Prostate gland (tissue), 2 donors: Measurements from ENCODE around the gene CDH13. TPM values are rescaled to one million over a fixed set of nuclear protein-coding genes. Genes with fewer than 3 reads are reported as not detected.

ENCODE experiments used
- DNase-seq: peaks from one replicate; pipeline ENCODE4 v3.0.0-alpha.2; 2019; ENCODE audit warnings: low spot score
- H3K27ac ChIP-seq, 2 donors: fragments of 200-600 bp; sonication (generic); 2 replicates each; pipeline ENCODE4 v1.5.1; 2017 to 2019
- H3K27me3 ChIP-seq: fragments of 200-600 bp; sonication (generic); replicated peaks from 2 replicates; pipeline ENCODE4 v1.5.1; 2019; ENCODE audit not compliant: insufficient read depth
- H3K36me3 ChIP-seq, 2 donors: fragments of 200-600 bp; sonication (generic); 1 replicate in 1 of 2; 2 replicates in 1 of 2; pipeline versions ENCODE4 v1.5.1 to v1.8.1; 2017 to 2019
- H3K4me1 ChIP-seq: fragments of 200-600 bp; sonication (generic); replicated peaks from 2 replicates; pipeline ENCODE4 v1.5.1; 2019
- H3K4me3 ChIP-seq, 2 donors: fragments of 200-600 bp; sonication (generic); 2 replicates each; pipeline ENCODE4 v1.5.1; 2017 to 2019
- H3K9me3 ChIP-seq: fragments of 200-600 bp; sonication (generic); 2 replicates; pipeline ENCODE4 v1.5.1; 2017
- POLR2A ChIP-seq: fragments of 450-650 bp; IDR thresholded peaks from one replicate; pipeline ENCODE4 v1.6.1; 2016; ENCODE audit warnings: antibody characterized with exemption, mild to moderate bottlenecking
- POLR2AphosphoS5 ChIP-seq: sonication (generic); formaldehyde crosslinking; IDR thresholded peaks from one replicate; pipeline ENCODE4 v1.6.1; 2017; ENCODE audit warnings: antibody characterized with exemption
- WGBS: methylation state at CpG from one replicate; pipeline ENCODE4 v1.1.5; 2018; 5-methylcytosine and 5-hydroxymethylcytosine counted together
- intact Hi-C: fragments of 100-400 bp; cut with DNase I; formaldehyde crosslinking; loops from one replicate; pipeline ENCODE4 v1.14.2; 2022
- total RNA-seq, 2 donors: library from RNA; depleted of rRNA; stranded (reverse); fragments of >200 nt; gene quantifications; one replicate each; pipeline ENCODE4 v1.1.0, GENCODE V29; 2016
- TF ChIP-seq, protein P1 (sequence below), 4 experiments: fragments of 200-600 bp in 2 of 4; fragments of 450-650 bp in 2 of 4; sonication (generic) in 2 of 4; IDR thresholded peaks; 1 replicate in 3 of 4; 2 replicates in 1 of 4; pipeline ENCODE4 v1.5.1; 2016 to 2019; ENCODE audit warnings: antibody characterized with exemption in 4 of 4, mild to moderate bottlenecking in 2 of 4, moderate library complexity in 2 of 4

CDH13 gene
- total RNA-seq, 2 donors from 2014 or later, result 20.6 to 23.0 TPM

DNA sequence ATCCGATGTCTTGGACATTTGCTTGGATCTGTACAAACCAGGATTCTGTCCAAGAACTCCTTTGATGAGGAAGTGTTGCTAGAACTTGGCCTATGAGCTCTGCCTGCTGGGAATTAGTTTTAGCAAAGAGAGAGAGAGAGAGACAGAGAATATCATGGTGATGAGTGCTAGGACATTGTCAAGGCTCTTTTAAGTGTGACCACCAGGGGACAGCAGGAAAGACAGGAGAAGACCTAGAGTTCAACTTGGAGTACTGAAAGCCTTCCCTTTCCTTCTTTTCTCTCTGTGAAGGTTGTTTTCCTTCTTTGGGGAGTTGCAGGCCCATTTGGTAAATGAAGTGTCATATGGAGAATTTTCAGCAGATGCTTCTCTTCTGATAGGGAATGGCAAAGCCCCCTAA, 791.8 kb downstream of the CDH13 start:
- intact Hi-C loops, result no loop called here

DNA sequence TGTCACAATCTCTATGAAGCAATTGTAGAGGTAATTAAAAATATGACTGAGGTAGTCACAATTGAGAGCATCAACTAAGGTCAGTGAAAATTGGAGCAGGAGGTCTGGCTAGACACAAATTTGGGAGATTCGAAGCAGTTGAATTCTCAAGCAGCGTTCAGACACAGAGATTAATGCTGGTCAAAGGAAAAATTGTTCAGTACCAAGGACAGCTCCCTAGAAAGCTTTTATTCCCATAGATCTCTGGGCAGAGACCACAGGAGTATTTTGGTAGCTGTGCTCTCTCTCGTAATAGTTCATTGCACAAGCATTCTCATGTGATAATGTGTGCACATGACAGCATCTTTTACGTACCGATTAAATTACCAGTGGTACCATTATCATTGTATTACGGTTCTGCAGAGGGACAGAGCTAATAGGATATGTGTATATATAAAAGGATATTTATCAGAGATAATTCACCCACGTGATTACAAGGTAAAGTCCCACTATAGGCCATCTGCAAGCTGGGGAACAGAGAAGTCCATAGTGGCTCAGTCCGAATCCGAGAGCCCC, 793.5 kb downstream of the CDH13 start:
- Histone ChIP-seq H3K9me3 (no peaks in the 10 kb centered on the region), H3K27ac (no peak overlapping the region), H3K4me1 (no peaks in the 10 kb centered on the region), H3K4me3 (no peak overlapping the region), H3K27me3 (no peaks in the 10 kb centered on the region), H3K36me3 (no peaks in the 10 kb centered on the region)
- TF ChIP-seq, protein P1, sequence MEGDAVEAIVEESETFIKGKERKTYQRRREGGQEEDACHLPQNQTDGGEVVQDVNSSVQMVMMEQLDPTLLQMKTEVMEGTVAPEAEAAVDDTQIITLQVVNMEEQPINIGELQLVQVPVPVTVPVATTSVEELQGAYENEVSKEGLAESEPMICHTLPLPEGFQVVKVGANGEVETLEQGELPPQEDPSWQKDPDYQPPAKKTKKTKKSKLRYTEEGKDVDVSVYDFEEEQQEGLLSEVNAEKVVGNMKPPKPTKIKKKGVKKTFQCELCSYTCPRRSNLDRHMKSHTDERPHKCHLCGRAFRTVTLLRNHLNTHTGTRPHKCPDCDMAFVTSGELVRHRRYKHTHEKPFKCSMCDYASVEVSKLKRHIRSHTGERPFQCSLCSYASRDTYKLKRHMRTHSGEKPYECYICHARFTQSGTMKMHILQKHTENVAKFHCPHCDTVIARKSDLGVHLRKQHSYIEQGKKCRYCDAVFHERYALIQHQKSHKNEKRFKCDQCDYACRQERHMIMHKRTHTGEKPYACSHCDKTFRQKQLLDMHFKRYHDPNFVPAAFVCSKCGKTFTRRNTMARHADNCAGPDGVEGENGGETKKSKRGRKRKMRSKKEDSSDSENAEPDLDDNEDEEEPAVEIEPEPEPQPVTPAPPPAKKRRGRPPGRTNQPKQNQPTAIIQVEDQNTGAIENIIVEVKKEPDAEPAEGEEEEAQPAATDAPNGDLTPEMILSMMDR (IDR thresholded peaks at IDR 0.05), result no peak
- TF ChIP-seq POLR2A (no peak), POLR2AphosphoS5 (no peak)
- intact Hi-C loops, result no loop called here
- no peak for DNase-seq
- WGBS, result 73% methylated on average over 9 of the region's 9 CpGs

More for the DNA sequence above, 791.8 kb downstream of the CDH13 start:
- no peak overlapping the region for H3K4me3 ChIP-seq
- TF ChIP-seq POLR2A, result no peak
- TF ChIP-seq, protein P1 (IDR thresholded peaks at IDR 0.05), result no peak
- TF ChIP-seq POLR2AphosphoS5, result no peak
- H3K27me3 ChIP-seq, result no peaks in the 10 kb centered on the region
- no peaks in the 10 kb centered on the region for H3K9me3 ChIP-seq
- H3K27ac ChIP-seq, result no peak overlapping the region
- no peak for DNase-seq
- no peaks in the 10 kb centered on the region for H3K36me3 ChIP-seq
- WGBS, result 79% methylated on average over 1 of the region's 1 CpG
- H3K4me1 ChIP-seq, result no peaks in the 10 kb centered on the region

DNA sequence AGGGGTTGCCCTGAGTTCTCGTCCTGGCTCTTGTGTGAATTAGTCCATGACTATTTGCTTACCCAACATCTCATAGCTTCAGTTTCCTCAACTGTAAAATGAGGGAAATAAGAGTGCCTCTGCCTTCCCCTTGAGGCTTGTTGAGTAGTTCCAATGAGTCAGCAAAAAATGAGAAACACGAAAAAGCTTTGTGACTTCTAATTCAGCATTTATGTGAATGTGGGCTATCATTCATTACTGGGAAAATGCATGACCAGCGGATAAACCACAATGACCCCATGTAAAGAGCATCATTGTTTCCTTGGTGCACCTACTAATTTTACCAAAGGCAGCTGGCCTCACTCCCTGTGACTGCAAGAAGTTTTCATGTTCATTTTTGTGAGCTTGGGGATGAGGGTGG, 806.4 kb downstream of the CDH13 start:
- H3K27ac ChIP-seq, result no peak overlapping the region
- H3K36me3 ChIP-seq, result no peaks in the 10 kb centered on the region
- H3K4me3 ChIP-seq, result no peak overlapping the region
- intact Hi-C loops, result no loop called here
- no peak for TF ChIP-seq POLR2A
- TF ChIP-seq, protein P1 (IDR thresholded peaks at IDR 0.05), result no peak
- TF ChIP-seq POLR2AphosphoS5, result no peak
- H3K9me3 ChIP-seq, result no peaks in the 10 kb centered on the region
- H3K4me1 ChIP-seq, result no peaks in the 10 kb centered on the region
- no peaks in the 10 kb centered on the region for H3K27me3 ChIP-seq
- WGBS, result 81% methylated on average over 3 of the region's 3 CpGs
- DNase-seq, result no peak

GRCh38 chr16:83437036-83437435, 810.3 kb downstream of the CDH13 start:
- H3K36me3 ChIP-seq, result no peaks in the 10 kb centered on the region
- H3K27ac ChIP-seq, result no peak overlapping the region
- intact Hi-C loops, result no loop called here
- H3K4me3 ChIP-seq, result no peak overlapping the region
- DNase-seq, result no peak
- 89% methylated on average over 7 of the region's 7 CpGs for WGBS
- H3K9me3 ChIP-seq, result no peaks in the 10 kb centered on the region
- TF ChIP-seq, protein P1 (IDR thresholded peaks at IDR 0.05), result no peak
- TF ChIP-seq POLR2AphosphoS5, result no peak
- TF ChIP-seq POLR2A, result no peak
- no peaks in the 10 kb centered on the region for H3K4me1 ChIP-seq
- H3K27me3 ChIP-seq, result no peaks in the 10 kb centered on the region

GRCh38 chr16:83438326-83438725, 811.6 kb downstream of the CDH13 start:
- H3K27me3 ChIP-seq, result no peaks in the 10 kb centered on the region
- no peak overlapping the region for H3K4me3 ChIP-seq
- H3K36me3 ChIP-seq, result no peaks in the 10 kb centered on the region
- no peak for DNase-seq
- H3K27ac ChIP-seq, result no peak overlapping the region
- 81% methylated on average over 3 of the region's 3 CpGs for WGBS
- H3K4me1 ChIP-seq, result no peaks in the 10 kb centered on the region
- no peaks in the 10 kb centered on the region for H3K9me3 ChIP-seq
- no peak for TF ChIP-seq POLR2AphosphoS5
- TF ChIP-seq POLR2A, result no peak
- TF ChIP-seq, protein P1 (IDR thresholded peaks at IDR 0.05), result no peak
- intact Hi-C loops, result no loop called here
